Endothelial cell of umbilical vein (primary cell): Measurements from ENCODE around the gene CPA1. TPM values are rescaled to one million over a fixed set of nuclear protein-coding genes. Genes with fewer than 3 reads are reported as not detected.

Experiments used
- BruUV-seq: library from RNA; stranded (reverse); fragments of 400-500 nt; replicated peaks from 2 replicates; lab custom pipeline; 2021; lab: Mats Ljungman, UMichigan
- CTCF ChIA-PET: fragments of 300-600, 350-600 bp; sonication (Branson Sonifier 250); formaldehyde crosslinking; loops from one replicate; lab custom pipeline; 2021; ENCODE audit warnings: antibody characterized with exemption, inconsistent platforms; lab: Charles Lee
- POLR2A ChIA-PET: fragments of 300-600, 350-600 bp; sonication (Branson Sonifier 250); formaldehyde crosslinking; loops from one replicate; lab custom pipeline; 2021; ENCODE audit warnings: antibody characterized with exemption, inconsistent platforms; lab: Charles Lee
- DNase-seq: peaks from one replicate; pipeline ENCODE4 v3.0.0-alpha.2; 2011; ENCODE audit warnings: low read depth, low spot score
- FAIRE-seq: peaks from 2 replicates; lab custom pipeline; 2011; peaks lifted over from hg19 to GRCh38; lab: Jason Lieb, UNC
- H2AFZ ChIP-seq: 2 replicates; pipeline ENCODE4 v1.6.0; 2012; ENCODE audit warnings: low read depth, low read length, control low read depth, inconsistent platforms
- H3K27ac ChIP-seq: 2 replicates; pipeline ENCODE4 v1.5.1; 2011; ENCODE audit warnings: low read depth, mild to moderate bottlenecking, control low read depth, low read length, moderate library complexity; ENCODE audit not compliant: insufficient read depth
- H3K27me3 ChIP-seq, 2 experiments: 2 replicates each; pipeline versions ENCODE4 v1.6.0 to v1.6.1; 2011; ENCODE audit warnings: low read length in 2 of 2, mixed read lengths in 1 of 2; ENCODE audit not compliant: control insufficient read depth in 2 of 2, insufficient read depth in 2 of 2
- H3K36me3 ChIP-seq, 2 experiments: 2 replicates in 1 of 2; 3 replicates in 1 of 2; pipeline ENCODE4 v1.5.1; 2011; ENCODE audit warnings: low read length in 2 of 2, mild to moderate bottlenecking in 1 of 2, moderate library complexity in 1 of 2; ENCODE audit not compliant: control insufficient read depth in 2 of 2, insufficient read depth in 2 of 2; ENCODE audit errors: extremely low read depth in 1 of 2
- H3K4me1 ChIP-seq: 3 replicates; pipeline ENCODE4 v1.5.1; 2011; ENCODE audit warnings: mild to moderate bottlenecking, low read length; ENCODE audit not compliant: control insufficient read depth, insufficient read depth; ENCODE audit errors: extremely low read depth
- H3K4me2 ChIP-seq: 2 replicates; pipeline ENCODE4 v1.6.1; 2011; ENCODE audit warnings: low read length, control low read depth, mixed read lengths; ENCODE audit not compliant: insufficient read depth
- H3K4me3 ChIP-seq, 3 experiments: fragments of 200-600 bp in 1 of 3; sonication (generic), shearing (Covaris generic) in 1 of 3; replicated peaks in 1 of 3; 2 replicates each; pipeline ENCODE4 v1.5.1; 2011 to 2016; ENCODE audit warnings: control low read depth in 3 of 3, low read length in 3 of 3, mild to moderate bottlenecking in 2 of 3, inconsistent platforms in 1 of 3, low read depth in 1 of 3, moderate library complexity in 1 of 3; ENCODE audit not compliant: insufficient read depth in 1 of 3
- H3K79me2 ChIP-seq: 2 replicates; pipeline ENCODE4 v1.6.0; 2012; ENCODE audit warnings: low read length, inconsistent platforms; ENCODE audit not compliant: control insufficient read depth, insufficient read depth
- H3K9ac ChIP-seq: replicated peaks from 2 replicates; pipeline ENCODE3; 2011; ENCODE audit warnings: low read length, control low read depth; ENCODE audit not compliant: insufficient read depth; ENCODE audit errors: extremely low read depth
- H3K9me1 ChIP-seq: replicated peaks from 3 replicates; pipeline ENCODE4 v1.6.0; 2011; ENCODE audit warnings: mild to moderate bottlenecking, low read length; ENCODE audit not compliant: control insufficient read depth, insufficient read depth; ENCODE audit errors: extremely low read depth
- H3K9me3 ChIP-seq: replicated peaks from 2 replicates; pipeline ENCODE4 v1.5.1; 2012; ENCODE audit warnings: low read length, inconsistent platforms; ENCODE audit not compliant: control insufficient read depth, insufficient read depth
- H4K20me1 ChIP-seq: replicated peaks from 2 replicates; pipeline ENCODE3; 2011; ENCODE audit warnings: mild to moderate bottlenecking, low read length; ENCODE audit not compliant: control insufficient read depth, insufficient read depth; ENCODE audit errors: extremely low read depth
- EZH2 ChIP-seq: IDR thresholded peaks from 2 replicates; pipeline ENCODE4 v1.6.1; 2012; ENCODE audit warnings: borderline replicate concordance, low read depth, mild to moderate bottlenecking, moderate library complexity, low read length, inconsistent platforms; ENCODE audit not compliant: severe bottlenecking
- FOS ChIP-seq: IDR thresholded peaks from 2 replicates; pipeline ENCODE4 v1.6.1; 2011; ENCODE audit warnings: mild to moderate bottlenecking, low read length, moderate library complexity, borderline replicate concordance; ENCODE audit not compliant: insufficient read depth
- GATA2 ChIP-seq: IDR thresholded peaks from 2 replicates; pipeline ENCODE4 v1.7.0; 2011; ENCODE audit warnings: low read depth, mild to moderate bottlenecking, moderate library complexity, mixed read lengths, low read length; ENCODE audit not compliant: insufficient read length, insufficient read depth
- JUN ChIP-seq: IDR thresholded peaks from 2 replicates; pipeline ENCODE4 v1.6.1; 2011; ENCODE audit warnings: borderline replicate concordance, low read depth; ENCODE audit not compliant: insufficient read length, insufficient read depth
- MYC ChIP-seq: IDR thresholded peaks from one replicate; pipeline ENCODE4 v1.6.1; 2011; ENCODE audit warnings: mild to moderate bottlenecking, low read depth, low read length
- POLR2A ChIP-seq: IDR thresholded peaks from 2 replicates; pipeline ENCODE4 v1.6.1; 2012; ENCODE audit warnings: low read depth, mild to moderate bottlenecking, control low read depth, low read length
- POLR2AphosphoS5 ChIP-seq: IDR thresholded peaks from 2 replicates; pipeline ENCODE4 v1.6.1; 2012; ENCODE audit warnings: low read depth, mild to moderate bottlenecking, control low read depth, low read length, moderate library complexity; ENCODE audit not compliant: insufficient read depth
- dilution Hi-C: fragments of 300-500 bp; cut with MboI; formaldehyde crosslinking; loops from one replicate; pipeline ENCODE4 v1.15.0; 2019; ENCODE audit warnings: low sequenced_read_pairs; ENCODE audit not compliant: extremely low pct_ligation_motif_present
- intact Hi-C: fragments of 100-400 bp; cut with micrococcal nuclease; formaldehyde crosslinking; loops from one replicate; pipeline ENCODE4 v1.10.0; 2022
- polyA plus RNA-seq, 4 experiments: library from polyadenylated mRNA; depleted of rRNA in 3 of 4; stranded (reverse) in 3 of 4; unstranded in 1 of 4; fragments of >200 nt; gene quantifications; 2 replicates each; pipeline versions ENCODE4 v1.2.1 to v1.2.3, GENCODE V29; 2011 to 2012; ENCODE audit warnings: missing spikeins in 1 of 4
- total RNA-seq: library from RNA; stranded (reverse); gene quantifications from 2 replicates; pipeline ENCODE4 v1.2.3, GENCODE V29; 2021
- TF ChIP-seq, protein P1 (sequence below), 2 donors: IDR thresholded peaks; 1 replicate in 1 of 2; 2 replicates in 1 of 2; pipeline ENCODE4 v1.5.1; 2011; ENCODE audit warnings: low read length in 2 of 2, mild to moderate bottlenecking in 2 of 2, moderate library complexity in 2 of 2, control low read depth in 1 of 2, inconsistent platforms in 1 of 2, low read depth in 1 of 2; ENCODE audit not compliant: insufficient read depth in 1 of 2; ENCODE audit errors: extremely low read depth in 1 of 2
- TF ChIP-seq, protein P2 (sequence below): IDR thresholded peaks from 2 replicates; pipeline ENCODE4 v1.6.1; 2011; ENCODE audit not compliant: insufficient read depth, insufficient read length

Gene CPA1
- total and polyA plus RNA-seq, 2 donors (not counting 3 experiments of a cell fraction or from before 2014, with no cell fraction given) = not detected

- dilution Hi-C loops (no loop called here), intact Hi-C loops (no loop called here)
- H2AFZ ChIP-seq = no peak overlapping the region
- H3K9me1 ChIP-seq = no peaks in the 10 kb centered on the region
- FAIRE-seq = no peak
- H3K9ac ChIP-seq = no peak overlapping the region
- H3K27me3 ChIP-seq = no peaks in the 10 kb centered on the region
- H4K20me1 ChIP-seq = no peaks in the 10 kb centered on the region
- no peaks in the 10 kb centered on the region for H3K79me2 ChIP-seq
- no TSS peak for BruUV-seq
- no peak for DNase-seq
- TF ChIP-seq MYC (no peak), POLR2A (no peak), POLR2AphosphoS5 (no peak), EZH2 (no peak), FOS (no peak), GATA2 (no peak), JUN (no peak)
- TF ChIP-seq, protein P1, sequence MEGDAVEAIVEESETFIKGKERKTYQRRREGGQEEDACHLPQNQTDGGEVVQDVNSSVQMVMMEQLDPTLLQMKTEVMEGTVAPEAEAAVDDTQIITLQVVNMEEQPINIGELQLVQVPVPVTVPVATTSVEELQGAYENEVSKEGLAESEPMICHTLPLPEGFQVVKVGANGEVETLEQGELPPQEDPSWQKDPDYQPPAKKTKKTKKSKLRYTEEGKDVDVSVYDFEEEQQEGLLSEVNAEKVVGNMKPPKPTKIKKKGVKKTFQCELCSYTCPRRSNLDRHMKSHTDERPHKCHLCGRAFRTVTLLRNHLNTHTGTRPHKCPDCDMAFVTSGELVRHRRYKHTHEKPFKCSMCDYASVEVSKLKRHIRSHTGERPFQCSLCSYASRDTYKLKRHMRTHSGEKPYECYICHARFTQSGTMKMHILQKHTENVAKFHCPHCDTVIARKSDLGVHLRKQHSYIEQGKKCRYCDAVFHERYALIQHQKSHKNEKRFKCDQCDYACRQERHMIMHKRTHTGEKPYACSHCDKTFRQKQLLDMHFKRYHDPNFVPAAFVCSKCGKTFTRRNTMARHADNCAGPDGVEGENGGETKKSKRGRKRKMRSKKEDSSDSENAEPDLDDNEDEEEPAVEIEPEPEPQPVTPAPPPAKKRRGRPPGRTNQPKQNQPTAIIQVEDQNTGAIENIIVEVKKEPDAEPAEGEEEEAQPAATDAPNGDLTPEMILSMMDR (IDR thresholded peaks at IDR 0.05; ENCODE audit: extremely low read depth in 1 of 2, insufficient read depth in 1 of 2, low read depth in 1 of 2, low read length in 2 of 2) = no peak
- TF ChIP-seq, protein P2, sequence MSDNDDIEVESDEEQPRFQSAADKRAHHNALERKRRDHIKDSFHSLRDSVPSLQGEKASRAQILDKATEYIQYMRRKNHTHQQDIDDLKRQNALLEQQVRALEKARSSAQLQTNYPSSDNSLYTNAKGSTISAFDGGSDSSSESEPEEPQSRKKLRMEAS = no peak
- H3K4me3 ChIP-seq = no peak overlapping the region
- H3K27ac ChIP-seq = no peak overlapping the region
- no peak overlapping the region for H3K4me2 ChIP-seq
- ChIA-PET CTCF (no interaction called here), POLR2A (no interaction called here)
- H3K36me3 ChIP-seq = no peaks in the 10 kb centered on the region
- no peaks in the 10 kb centered on the region for H3K4me1 ChIP-seq
- H3K9me3 ChIP-seq = no peaks in the 10 kb centered on the region
Observed at GRCh38 chr7:130415006-130415405, 34.7 kb downstream of the CPA1 start.
